ENCODE results near the gene TFDP1. TPM values are rescaled to one million over a fixed set of nuclear protein-coding genes. Genes with fewer than 3 reads are reported as not detected.

The TFDP1 gene
- total and polyA plus RNA-seq, 2 donors (not counting 1 experiment from before 2014, with no cell fraction given) = 44.8 to 115 TPM

GRCh38 chr13:113612607-113613006 lies 28.1 kb downstream of the TFDP1 start:
- Histone ChIP-seq H3K9ac (ENCODE audit: insufficient read depth, low read length) (no peak overlapping the region), H3K27ac (ENCODE audit: insufficient read depth, low read length) (no peak overlapping the region), H3K36me3 (ENCODE audit: control insufficient read depth, insufficient read depth, low read length) (peaks cover 25% of the 10 kb centered on the region), H3K4me2 (ENCODE audit: extremely low read depth, insufficient read depth, low read length) (no peak overlapping the region), H3K9me3 (ENCODE audit: control insufficient read depth, insufficient read depth, low read depth, low read length) (no peaks in the 10 kb centered on the region), H4K20me1 (ENCODE audit: control insufficient read depth, extremely low read depth, insufficient read depth, low read length) (no peaks in the 10 kb centered on the region), H2AFZ (ENCODE audit: low read length) (no peak overlapping the region), H3K4me3 (replicated peaks in 1 of 4; ENCODE audit: control extremely low read depth in 1 of 4, insufficient read depth in 1 of 4, low read depth in 3 of 4, low read length in 4 of 4) (no peak overlapping the region), H3K4me1 (ENCODE audit: control insufficient read depth, extremely low read depth, insufficient read depth, low read length) (no peaks in the 10 kb centered on the region), H3K27me3 (ENCODE audit: control insufficient read depth, insufficient read depth, low read length) (no peaks in the 10 kb centered on the region), H3K79me2 (ENCODE audit: control insufficient read depth, insufficient read depth, low read length) (peaks cover 82% of the 10 kb centered on the region)
- TF ChIP-seq EZH2 (IDR thresholded peaks at IDR 0.05; ENCODE audit: low read length, missing control alignments) = no peak
- TF ChIP-seq CTCF (conservative IDR thresholded peaks at IDR 0.05 in 1 of 2, IDR thresholded peaks at IDR 0.05 in 1 of 2; ENCODE audit: low read depth in 1 of 2, low read length in 2 of 2) = no peak
- no peak for DNase-seq (ENCODE audit: low read depth in 2 of 2)

- Histone ChIP-seq H3K9me3 (ENCODE audit: control insufficient read depth, insufficient read depth, low read depth, low read length) (no peaks in the 10 kb centered on the region), H3K36me3 (ENCODE audit: control insufficient read depth, insufficient read depth, low read length) (peaks cover 20% of the 10 kb centered on the region), H3K27ac (ENCODE audit: insufficient read depth, low read length) (no peak overlapping the region), H3K4me1 (ENCODE audit: control insufficient read depth, extremely low read depth, insufficient read depth, low read length) (no peaks in the 10 kb centered on the region), H3K4me2 (ENCODE audit: extremely low read depth, insufficient read depth, low read length) (no peak overlapping the region), H2AFZ (ENCODE audit: low read length) (no peak overlapping the region), H3K27me3 (ENCODE audit: control insufficient read depth, insufficient read depth, low read length) (no peaks in the 10 kb centered on the region), H3K4me3 (replicated peaks in 1 of 4; ENCODE audit: control extremely low read depth in 1 of 4, insufficient read depth in 1 of 4, low read depth in 3 of 4, low read length in 4 of 4) (no peak overlapping the region), H3K9ac (ENCODE audit: insufficient read depth, low read length) (no peak overlapping the region), H3K79me2 (ENCODE audit: control insufficient read depth, insufficient read depth, low read length) (peaks cover 76% of the 10 kb centered on the region), H4K20me1 (ENCODE audit: control insufficient read depth, extremely low read depth, insufficient read depth, low read length) (no peaks in the 10 kb centered on the region)
- DNase-seq (ENCODE audit: low read depth in 2 of 2) = no peak
- no peak for TF ChIP-seq CTCF (conservative IDR thresholded peaks at IDR 0.05 in 1 of 2, IDR thresholded peaks at IDR 0.05 in 1 of 2; ENCODE audit: low read depth in 1 of 2, low read length in 2 of 2)
- no peak for TF ChIP-seq EZH2 (IDR thresholded peaks at IDR 0.05; ENCODE audit: low read length, missing control alignments)
Observed at GRCh38 chr13:113613789-113614379, 29.3 kb downstream of the TFDP1 start.

- Histone ChIP-seq H3K27me3 (ENCODE audit: control insufficient read depth, insufficient read depth, low read length) (no peaks in the 10 kb centered on the region), H4K20me1 (ENCODE audit: control insufficient read depth, extremely low read depth, insufficient read depth, low read length) (peaks cover 1% of the 10 kb centered on the region), H3K4me1 (ENCODE audit: control insufficient read depth, extremely low read depth, insufficient read depth, low read length) (no peaks in the 10 kb centered on the region), H3K36me3 (ENCODE audit: control insufficient read depth, insufficient read depth, low read length) (peaks cover 8% of the 10 kb centered on the region), H3K79me2 (ENCODE audit: control insufficient read depth, insufficient read depth, low read length) (peaks cover 59% of the 10 kb centered on the region), H3K9me3 (ENCODE audit: control insufficient read depth, insufficient read depth, low read depth, low read length) (no peaks in the 10 kb centered on the region), H2AFZ (ENCODE audit: low read length) (no peak overlapping the region), H3K4me3 (replicated peaks in 1 of 4; ENCODE audit: control extremely low read depth in 1 of 4, insufficient read depth in 1 of 4, low read depth in 3 of 4, low read length in 4 of 4) (no peak overlapping the region), H3K4me2 (ENCODE audit: extremely low read depth, insufficient read depth, low read length) (no peak overlapping the region), H3K9ac (ENCODE audit: insufficient read depth, low read length) (no peak overlapping the region), H3K27ac (ENCODE audit: insufficient read depth, low read length) (no peak overlapping the region)
- peak in 1 of 2 donors; percentile 40 for DNase-seq (ENCODE audit: low read depth in 2 of 2)
- no peak for TF ChIP-seq EZH2 (IDR thresholded peaks at IDR 0.05; ENCODE audit: low read length, missing control alignments)
Observed at GRCh38 chr13:113616281-113616906, 31.8 kb downstream of the TFDP1 start.

Data from fibroblast of lung (primary cell).